Fibroblast of skin of right biceps (primary cell): ENCODE measurements around the gene VPS33A.

ENCODE experiments used
- DNase-seq: peaks from one replicate; pipeline ENCODE4 v3.0.0-alpha.2; 2013

The VPS33A gene

DNA sequence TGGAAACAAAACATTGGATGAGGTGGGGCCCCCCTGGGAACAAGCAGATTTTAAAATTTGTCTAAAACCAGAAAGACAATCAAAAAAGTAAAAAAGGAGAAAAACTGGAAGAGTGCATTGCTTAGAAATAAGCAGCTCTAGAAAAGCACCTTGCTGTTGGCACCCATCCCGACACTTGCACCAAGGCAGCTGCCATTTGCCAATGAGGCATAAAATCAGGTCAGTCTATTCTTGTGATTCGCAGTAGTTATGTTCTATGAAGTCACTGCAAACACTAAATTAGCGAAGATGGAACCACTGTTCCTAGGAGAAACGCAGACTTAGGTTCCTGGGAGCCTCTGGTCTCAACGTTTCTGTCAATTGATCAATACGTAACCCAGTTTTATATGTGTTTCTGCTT lies 16.2 kb downstream of the VPS33A start:
- no peak for DNase-seq

DNA sequence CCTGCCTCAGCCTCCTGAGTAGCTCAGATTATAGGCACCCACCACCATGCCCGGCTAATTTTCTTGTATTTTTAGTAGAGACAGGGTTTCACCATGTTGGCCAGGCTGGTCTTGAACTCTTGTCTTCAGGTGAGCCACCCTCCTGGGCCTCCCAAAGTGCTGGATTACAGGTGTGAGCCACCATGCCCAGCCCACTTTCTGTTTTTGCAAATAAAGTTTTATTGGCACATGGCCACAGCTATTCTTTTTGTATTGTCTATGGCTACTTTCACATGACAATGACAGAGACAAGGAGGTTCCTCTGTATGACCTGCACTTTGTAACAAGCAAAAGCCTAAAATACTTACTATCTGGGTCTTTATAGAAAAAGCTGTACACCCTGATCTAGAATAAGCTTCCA lies 20.7 kb downstream of the VPS33A start:
- DNase-seq: no peak

GRCh38 chr12:122244565-122245371 lies 21.5 kb downstream of the VPS33A start:
- no peak for DNase-seq

DNA sequence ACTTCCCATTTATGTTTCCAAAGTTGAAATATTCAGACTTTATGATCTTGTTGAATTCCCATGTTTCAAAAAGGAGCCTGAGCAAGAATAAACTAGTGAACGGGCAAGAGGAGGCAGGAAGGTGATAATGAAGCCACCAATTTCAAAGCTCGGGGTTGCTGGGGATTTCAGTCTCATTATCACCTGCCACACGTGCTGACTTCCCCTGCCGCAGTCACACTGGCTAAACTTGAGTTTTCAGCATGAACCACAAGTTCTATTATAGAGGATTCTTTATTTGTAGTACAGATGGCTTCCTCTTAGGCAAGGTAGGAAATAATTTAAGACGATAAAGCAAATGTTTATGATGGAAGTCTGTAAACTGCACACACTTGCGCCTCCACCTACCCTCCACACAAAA lies 22.3 kb downstream of the VPS33A start:
- no peak for DNase-seq

DNA sequence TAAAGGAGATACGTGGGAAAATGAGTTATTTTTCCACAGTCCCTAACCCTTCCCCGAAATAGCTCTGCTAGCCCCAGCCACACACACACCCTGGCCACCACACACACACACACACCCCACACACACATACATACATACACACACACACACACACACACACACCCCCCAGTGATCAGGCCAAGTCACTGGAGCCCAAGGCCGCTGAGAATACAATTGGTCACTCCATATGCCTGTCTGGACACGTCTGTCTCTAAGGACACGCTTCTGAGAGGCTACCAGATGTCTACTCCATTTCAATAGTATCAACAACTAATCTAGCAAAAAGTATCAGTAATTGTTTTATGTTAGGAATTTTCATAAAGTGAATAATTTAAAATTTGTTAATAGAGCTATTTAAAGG lies 27.4 kb downstream of the VPS33A start:
- no peak for DNase-seq

- DNase-seq: no peak
These were observed 30.6 kb downstream of the VPS33A start for GRCh38 chr12:122235741-122236140.

GRCh38 chr12:122232691-122233090 lies 33.6 kb downstream of the VPS33A start:
- no peak for DNase-seq

DNA sequence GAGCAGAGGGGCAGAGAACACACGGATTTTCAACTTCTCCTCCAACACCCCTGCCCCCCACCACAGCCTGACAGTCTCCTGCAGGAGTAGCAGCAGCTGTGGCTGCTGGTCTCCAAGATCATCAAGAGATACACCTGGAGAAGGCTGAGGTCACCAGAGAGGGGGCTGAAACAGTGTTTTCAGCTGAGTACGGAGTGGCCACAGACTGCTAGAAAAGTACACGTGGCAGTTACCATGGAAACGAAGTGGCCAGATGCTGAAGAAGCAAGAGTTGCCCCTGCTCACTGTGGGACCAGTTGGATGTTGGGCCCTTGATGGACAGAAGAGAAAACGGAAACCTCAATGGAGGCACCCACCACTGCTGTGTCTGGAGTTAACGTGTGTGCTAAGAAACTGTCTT lies 35.5 kb downstream of the VPS33A start:
- DNase-seq: no peak

DNA sequence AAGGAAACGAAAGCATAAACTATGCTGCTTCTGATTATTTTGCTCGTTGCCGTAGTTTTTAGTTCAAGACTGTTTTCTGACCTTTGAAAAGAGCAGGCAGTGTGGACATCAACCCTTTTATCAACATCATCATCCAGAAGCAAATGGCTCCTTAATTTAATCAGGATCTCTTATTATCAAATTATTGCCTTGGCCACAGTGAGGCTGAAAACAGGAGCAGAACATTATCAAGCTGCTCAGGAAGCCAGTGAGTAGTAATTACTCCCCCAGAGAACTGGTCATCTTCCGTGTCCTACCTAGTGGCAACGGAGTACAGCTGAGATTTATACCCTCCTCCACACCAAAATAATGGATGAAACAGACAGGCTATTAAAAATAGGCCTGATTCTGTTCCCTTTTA lies 38.2 kb downstream of the VPS33A start:
- DNase-seq: no peak

DNA sequence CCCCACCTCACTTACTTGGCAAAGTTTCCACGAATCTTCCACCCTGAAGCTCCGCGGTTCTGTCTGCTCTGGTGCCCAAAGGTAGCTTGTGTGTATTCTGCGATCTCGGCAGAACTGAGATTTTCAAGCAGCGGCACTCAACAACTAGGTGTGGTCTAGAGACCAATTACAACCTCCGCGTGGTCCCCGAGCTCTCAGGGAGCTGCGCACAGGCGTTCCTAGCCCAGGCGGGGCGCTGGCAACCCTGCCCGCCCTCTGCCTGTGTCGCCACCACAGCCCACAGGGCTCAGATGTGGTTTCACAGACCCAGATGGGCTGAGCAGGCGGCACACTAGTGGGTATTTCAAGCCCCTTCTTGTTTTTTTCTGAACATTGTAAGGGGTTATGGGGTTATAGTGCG lies 39.0 kb downstream of the VPS33A start:
- DNase-seq: no peak

GRCh38 chr12:122226366-122227125 lies 39.7 kb downstream of the VPS33A start:
- no peak for DNase-seq

DNA sequence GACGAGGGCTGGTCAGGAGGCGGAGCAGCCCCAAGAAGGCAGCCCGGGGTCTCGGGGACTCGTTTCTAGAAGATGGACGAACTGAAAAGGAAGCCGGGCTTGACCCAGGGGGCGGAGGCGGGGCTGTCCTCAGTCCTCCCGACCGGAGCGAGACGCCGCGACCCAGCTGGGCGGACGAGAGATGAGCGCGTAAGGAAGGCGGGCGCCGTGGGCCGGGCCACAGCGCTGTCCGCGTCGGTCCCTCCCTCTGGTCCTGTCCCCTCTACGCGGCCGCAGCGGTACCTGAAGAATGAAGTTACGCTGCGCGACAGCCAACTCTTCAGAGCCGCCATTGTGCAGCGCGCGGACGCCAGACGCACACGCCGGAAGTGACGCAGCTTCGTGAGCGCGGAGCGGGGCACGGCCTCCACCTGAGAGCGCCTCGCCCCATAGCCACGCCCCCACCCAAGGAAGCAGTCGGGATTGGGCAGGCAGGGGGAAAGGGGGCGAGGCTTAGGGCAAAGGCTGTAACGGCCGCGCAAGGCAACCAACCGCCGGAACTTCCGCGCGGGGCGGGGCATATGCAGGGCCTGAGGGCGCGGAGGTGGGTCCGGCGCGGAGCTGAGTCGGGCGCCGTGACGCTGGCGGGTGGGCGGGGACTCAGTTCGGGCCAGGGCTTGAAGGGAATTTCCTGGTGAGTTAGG lies 40.5 kb downstream of the VPS33A start, which contains the start of gene DIABLO:
DIABLO (minus strand) TSS at position 370 of the 683 bp plus-strand sequence; CDS start at position 332, 38 bp downstream.
- DNase-seq: peak; percentile 99

GRCh38 chr12:122216445-122216844 lies 49.8 kb downstream of the VPS33A start:
- DNase-seq: no peak

DNA sequence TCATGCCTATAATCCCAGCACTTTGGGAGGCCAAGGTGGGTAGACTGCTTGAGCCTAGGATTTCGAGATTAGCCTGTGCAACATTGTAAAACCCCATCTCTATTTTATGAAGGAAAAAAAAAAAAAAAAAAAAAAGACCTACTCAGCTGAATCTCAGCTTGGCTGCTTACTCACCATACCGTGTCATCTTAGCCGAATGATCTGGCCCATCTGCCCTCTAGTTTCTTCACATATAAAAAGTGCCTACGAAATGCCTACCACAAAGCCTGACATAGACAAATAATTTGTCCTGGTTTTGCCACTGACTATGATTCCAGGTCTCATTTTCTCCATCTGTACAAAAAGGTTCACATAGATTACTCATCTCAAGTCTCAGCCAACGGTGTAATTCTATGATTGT lies 50.5 kb downstream of the VPS33A start:
- DNase-seq: no peak

- no peak for DNase-seq
These were observed 58.0 kb downstream of the VPS33A start for GRCh38 chr12:122208073-122208820.

GRCh38 chr12:122207391-122207790 lies 58.9 kb downstream of the VPS33A start:
- DNase-seq: no peak

DNA sequence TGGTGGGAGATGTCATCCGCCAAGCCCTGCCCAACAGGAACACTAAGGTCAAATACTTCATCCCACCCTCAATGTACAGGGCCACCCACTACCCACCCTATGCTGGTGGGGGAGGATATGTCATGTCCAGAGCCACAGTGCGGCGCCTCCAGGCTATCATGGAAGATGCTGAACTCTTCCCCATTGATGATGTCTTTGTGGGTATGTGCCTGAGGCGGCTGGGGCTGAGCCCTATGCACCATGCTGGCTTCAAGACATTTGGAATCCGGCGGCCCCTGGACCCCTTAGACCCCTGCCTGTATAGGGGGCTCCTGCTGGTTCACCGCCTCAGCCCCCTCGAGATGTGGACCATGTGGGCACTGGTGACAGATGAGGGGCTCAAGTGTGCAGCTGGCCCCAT lies 59.3 kb downstream of the VPS33A start:
- DNase-seq: no peak

DNA sequence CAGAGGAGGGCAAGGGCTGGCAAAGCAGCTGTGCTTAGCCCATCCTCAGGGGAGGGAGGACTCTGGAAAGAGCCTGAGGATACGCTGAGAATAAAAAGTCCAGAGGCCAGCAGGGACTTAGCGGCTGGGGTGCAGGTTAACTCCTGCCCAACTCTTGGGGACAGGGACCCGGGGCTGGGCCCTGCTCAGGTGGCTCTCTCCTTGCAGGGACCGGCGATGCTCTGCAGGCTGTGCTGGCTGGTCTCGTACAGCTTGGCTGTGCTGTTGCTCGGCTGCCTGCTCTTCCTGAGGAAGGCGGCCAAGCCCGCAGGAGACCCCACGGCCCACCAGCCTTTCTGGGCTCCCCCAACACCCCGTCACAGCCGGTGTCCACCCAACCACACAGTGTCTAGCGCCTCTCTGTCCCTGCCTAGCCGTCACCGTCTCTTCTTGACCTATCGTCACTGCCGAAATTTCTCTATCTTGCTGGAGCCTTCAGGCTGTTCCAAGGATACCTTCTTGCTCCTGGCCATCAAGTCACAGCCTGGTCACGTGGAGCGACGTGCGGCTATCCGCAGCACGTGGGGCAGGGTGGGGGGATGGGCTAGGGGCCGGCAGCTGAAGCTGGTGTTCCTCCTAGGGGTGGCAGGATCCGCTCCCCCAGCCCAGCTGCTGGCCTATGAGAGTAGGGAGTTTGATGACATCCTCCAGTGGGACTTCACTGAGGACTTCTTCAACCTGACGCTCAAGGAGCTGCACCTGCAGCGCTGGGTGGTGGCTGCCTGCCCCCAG lies 60.0 kb downstream of the VPS33A start:
- no peak for DNase-seq

DNA sequence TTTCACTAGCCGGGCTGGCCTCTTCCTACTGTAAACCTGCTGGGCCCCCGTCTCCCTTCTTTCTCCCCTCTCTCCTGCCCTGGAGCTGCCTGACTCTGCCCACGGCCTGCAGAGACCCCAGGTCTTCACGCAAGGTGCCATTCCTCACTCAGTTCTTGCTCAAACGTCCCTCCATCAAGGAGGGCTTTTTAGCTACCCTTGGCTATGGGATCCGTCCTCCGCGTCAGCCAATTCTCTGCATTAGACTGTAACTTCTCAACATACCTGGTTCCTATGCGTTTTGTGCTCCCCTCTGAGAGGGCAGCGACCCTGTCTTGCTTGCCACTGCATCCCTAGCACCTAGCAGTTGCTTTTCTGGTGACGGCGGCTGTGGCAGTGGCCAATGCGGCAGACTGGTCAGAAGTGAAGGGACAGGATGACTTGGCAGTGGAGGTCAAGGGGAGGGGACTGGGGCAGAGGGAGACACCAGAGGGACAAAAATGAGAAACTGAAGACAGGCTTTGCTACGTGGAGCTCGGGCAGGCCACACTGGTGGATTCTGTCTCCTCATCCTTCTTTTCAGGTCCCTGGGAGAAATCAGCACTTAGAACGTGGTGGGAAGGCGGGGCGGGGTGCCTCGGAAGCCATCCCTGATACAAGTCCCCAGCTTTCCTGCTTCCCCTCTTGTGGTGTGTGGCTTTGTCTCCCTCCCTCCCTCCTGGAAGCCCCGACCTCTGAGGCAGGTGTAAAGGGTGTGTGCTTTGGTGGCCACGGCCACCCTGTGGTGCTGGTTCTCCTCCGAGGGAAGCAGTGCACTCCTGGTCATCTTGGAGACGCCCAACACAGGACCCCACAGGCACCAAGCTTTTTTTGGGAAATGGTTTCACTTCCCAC lies 61.0 kb downstream of the VPS33A start:
- DNase-seq: no peak

DNA sequence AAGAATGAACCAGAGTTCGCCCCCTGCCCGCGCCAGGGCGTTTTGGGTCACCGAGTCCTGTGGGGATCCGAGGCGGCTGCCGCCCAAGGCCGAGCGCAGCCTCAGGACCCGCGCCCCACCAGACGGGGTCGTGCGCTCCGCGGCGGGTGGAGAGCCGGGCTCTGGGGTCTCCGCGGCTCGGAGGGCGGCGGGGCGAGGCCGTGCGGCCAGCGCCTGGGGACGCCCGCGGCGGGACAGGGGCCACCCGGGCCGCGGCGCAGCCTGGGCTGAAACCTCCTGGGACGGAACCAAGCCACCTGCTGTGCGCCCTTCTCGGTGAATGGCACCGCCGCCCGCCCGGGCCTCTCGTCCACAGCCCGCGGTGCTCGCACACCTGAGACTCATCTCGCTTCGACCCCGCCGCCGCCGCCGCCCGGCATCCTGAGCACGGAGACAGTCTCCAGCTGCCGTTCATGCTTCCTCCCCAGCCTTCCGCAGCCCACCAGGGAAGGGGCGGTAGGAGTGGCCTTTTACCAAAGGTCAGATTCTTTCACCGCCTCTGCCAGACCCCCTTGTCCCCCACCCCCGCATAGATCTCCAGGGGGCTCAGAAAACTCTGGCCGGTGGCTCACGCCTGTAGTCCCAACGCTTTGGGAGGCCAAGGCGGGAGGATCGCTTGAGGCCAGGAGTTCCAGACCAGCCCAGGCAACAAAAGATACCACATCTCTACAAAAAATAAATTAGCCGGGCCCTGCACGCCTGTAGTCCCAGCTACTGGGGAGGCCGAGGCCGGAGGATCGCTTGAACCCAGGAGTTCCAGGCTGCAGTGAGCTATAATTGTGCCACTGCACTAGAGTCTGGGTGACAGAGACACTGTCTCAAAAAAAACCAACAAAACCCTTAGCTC lies 61.9 kb downstream of the VPS33A start:
- no peak for DNase-seq
